ENCODE measurements around the gene BOK. TPM values are rescaled to one million over a fixed set of nuclear protein-coding genes. Genes with fewer than 3 reads are reported as not detected.
"Not testable (repeated sequence)": the region's sequence is repeated elsewhere in the genome, so short reads cannot be mapped to it uniquely, and the experiment has no call there.

The BOK gene
- total and polyA plus RNA-seq, 9 of the 15 experiments (the other 6 are each of a cell fraction or from before 2014, with no cell fraction given): 0.03 to 3.3 (median 2.0) TPM; not detected in 1

DNA sequence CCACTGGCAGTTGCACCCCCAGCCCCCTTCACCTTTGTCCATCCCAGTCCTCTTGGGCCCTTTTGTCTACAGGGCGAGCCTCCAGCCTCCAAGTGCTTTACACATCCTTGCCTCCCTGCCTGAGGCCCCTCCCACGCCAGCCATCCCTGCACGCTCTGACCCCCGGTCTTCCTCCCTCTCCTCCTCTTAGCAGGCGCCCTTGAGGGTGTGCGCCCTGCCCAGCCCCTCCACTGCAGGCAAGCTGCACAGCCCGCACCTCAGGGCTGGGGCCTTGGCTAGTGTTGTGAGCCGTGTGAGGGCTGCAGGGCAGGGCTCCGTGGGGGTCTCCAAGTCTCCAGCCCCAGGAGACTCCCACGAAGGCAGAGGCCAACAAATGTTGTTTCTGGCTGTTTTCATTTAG is 6.9 kb downstream of the BOK start (continued):
- TF ChIP-seq MTA3 (IDR thresholded peaks at IDR 0.05; ENCODE audit: borderline replicate concordance): no peak
- TF ChIP-seq ELF1 (tag; IDR thresholded peaks at IDR 0.05): no peak
- no peak for TF ChIP-seq TAF9B (IDR thresholded peaks at IDR 0.05; ENCODE audit: partially characterized antibody)

DNA sequence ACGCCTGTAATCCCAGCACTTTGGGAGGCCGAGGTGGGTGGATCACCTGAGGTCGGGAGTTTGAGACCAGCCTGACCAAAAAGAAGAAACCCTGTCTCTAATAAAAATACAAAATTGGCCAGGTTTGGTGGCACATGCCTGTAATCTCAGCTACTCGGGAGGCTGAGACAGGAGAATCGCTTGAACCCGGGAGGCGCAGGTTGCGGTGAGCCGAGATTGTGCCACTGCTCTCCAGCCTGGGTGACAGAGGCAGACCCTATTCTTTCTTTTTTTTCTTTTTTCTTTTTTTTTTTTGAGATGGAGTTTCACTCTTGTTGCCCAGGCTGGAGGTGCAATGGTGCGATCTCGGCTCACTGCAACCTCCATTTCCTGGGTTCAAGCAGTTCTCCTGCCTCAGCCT is 7.5 kb downstream of the BOK start:
- DNase-seq (ENCODE audit: extremely low read depth in 1 of 4, low spot score in 3 of 4); H4K20me1 ChIP-seq (replicated peaks; ENCODE audit: control insufficient read depth, insufficient read depth, low read length); H2AFZ ChIP-seq (ENCODE audit: low read depth, low read length); H3K9me3 ChIP-seq (replicated peaks; ENCODE audit: control insufficient read depth, insufficient read depth, low read depth, low read length); H3K27ac ChIP-seq (ENCODE audit: extremely low read depth, low read depth, low read length); H3K4me3 ChIP-seq; H3K9me1 ChIP-seq (ENCODE audit: control insufficient read depth, insufficient read depth, low read length); BruUV-seq (replicated peaks); H3K9ac ChIP-seq (ENCODE audit: insufficient read depth in 1 of 2, low read depth in 2 of 2, low read length in 2 of 2); ATAC-seq; FAIRE-seq; intact Hi-C loops (cut with micrococcal nuclease); H3K4me2 ChIP-seq (ENCODE audit: insufficient read depth, low read length); H3K27me3 ChIP-seq (ENCODE audit: control insufficient read depth in 2 of 2, insufficient read depth in 2 of 2, low read length in 2 of 2); H3K36me3 ChIP-seq (ENCODE audit: control insufficient read depth, insufficient read depth, low read length); H3K79me2 ChIP-seq (ENCODE audit: control insufficient read depth, insufficient read depth, low read length); CTCF ChIA-PET (ENCODE audit: low intra/inter-chr PET ratio); in situ Hi-C loops (cut with MboI): not testable (repeated sequence)
- POLR2A ChIA-PET: interaction anchor here (1.0 kb wide), 1 partner anchor 15 kb away, joined by 3 read pairs; no protein-coding TSS in a partner anchor
- peaks cover 0 to 49% of the 10 kb centered on the region in 2 experiments; a peak in 2 of 5 replicates for H3K4me1 ChIP-seq (replicated peaks in 1 of 2; ENCODE audit: control insufficient read depth in 2 of 2, insufficient read depth in 2 of 2, low read length in 2 of 2)
- 46% methylated on average over 5 of the region's 11 CpGs for WGBS (ENCODE audit: insufficient coverage, low coverage, missing lambda C conversion rate)

DNA sequence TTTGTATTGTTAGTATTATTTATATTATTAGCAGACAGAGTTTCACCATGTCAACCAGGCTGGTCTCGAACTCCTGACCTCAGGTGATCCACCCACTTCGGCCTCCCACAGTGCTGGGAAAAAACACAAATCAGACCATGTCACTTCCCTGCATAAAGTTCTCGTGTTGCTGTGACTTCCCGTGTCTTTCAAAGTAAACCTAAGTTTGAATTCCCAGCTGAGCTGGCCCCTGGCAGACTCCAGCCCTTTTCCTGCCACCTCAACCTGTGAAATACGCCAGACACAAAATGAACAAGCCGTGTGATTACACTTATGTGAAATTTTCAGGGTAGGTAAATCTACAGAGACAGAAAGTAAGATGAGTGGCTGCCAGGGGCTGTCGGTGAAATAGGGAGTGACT is 7.9 kb downstream of the BOK start:
- H3K9me3 ChIP-seq (replicated peaks; ENCODE audit: control insufficient read depth, insufficient read depth, low read depth, low read length): no peaks in the 10 kb centered on the region
- ATAC-seq (no peak), DNase-seq (ENCODE audit: extremely low read depth in 1 of 4, low spot score in 3 of 4) (no peak), FAIRE-seq (no peak)
- no peak overlapping the region for H3K27ac ChIP-seq (ENCODE audit: extremely low read depth, low read depth, low read length)
- in situ Hi-C loops (cut with MboI): no loop called here
- no TSS peak for BruUV-seq (replicated peaks)
- H3K27me3 ChIP-seq (ENCODE audit: control insufficient read depth in 2 of 2, insufficient read depth in 2 of 2, low read length in 2 of 2): no peaks in the 10 kb centered on the region
- no peak overlapping the region for H3K4me2 ChIP-seq (ENCODE audit: insufficient read depth, low read length)
- WGBS (ENCODE audit: insufficient coverage, low coverage, missing lambda C conversion rate): 19% methylated on average over 6 of the region's 7 CpGs
- no peaks in the 10 kb centered on the region for H3K36me3 ChIP-seq (ENCODE audit: control insufficient read depth, insufficient read depth, low read length)
- H3K9ac ChIP-seq (ENCODE audit: insufficient read depth in 1 of 2, low read depth in 2 of 2, low read length in 2 of 2): no peak overlapping the region
- no peak overlapping the region for H2AFZ ChIP-seq (ENCODE audit: low read depth, low read length)
- H4K20me1 ChIP-seq (replicated peaks; ENCODE audit: control insufficient read depth, insufficient read depth, low read length): no peaks in the 10 kb centered on the region
- ChIA-PET POLR2A (interaction anchor here (1.0 kb wide), 1 partner anchor 15 kb away, joined by 3 read pairs; no protein-coding TSS in a partner anchor), CTCF (ENCODE audit: low intra/inter-chr PET ratio) (no interaction called here)
- no peaks in the 10 kb centered on the region for H3K79me2 ChIP-seq (ENCODE audit: control insufficient read depth, insufficient read depth, low read length)
- intact Hi-C loops (cut with micrococcal nuclease): no loop called here
- peaks cover 0 to 51% of the 10 kb centered on the region in 2 experiments; a peak in 2 of 5 replicates for H3K4me1 ChIP-seq (replicated peaks in 1 of 2; ENCODE audit: control insufficient read depth in 2 of 2, insufficient read depth in 2 of 2, low read length in 2 of 2)
- H3K9me1 ChIP-seq (ENCODE audit: control insufficient read depth, insufficient read depth, low read length): no peaks in the 10 kb centered on the region
- no peak overlapping the region for H3K4me3 ChIP-seq
- TF ChIP-seq, protein P1, sequence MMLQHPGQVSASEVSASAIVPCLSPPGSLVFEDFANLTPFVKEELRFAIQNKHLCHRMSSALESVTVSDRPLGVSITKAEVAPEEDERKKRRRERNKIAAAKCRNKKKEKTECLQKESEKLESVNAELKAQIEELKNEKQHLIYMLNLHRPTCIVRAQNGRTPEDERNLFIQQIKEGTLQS (IDR thresholded peaks at IDR 0.05): no peak
- TF ChIP-seq, protein P1 (CRISPR knock-in tag; conservative IDR thresholded peaks at IDR 0.05): no peak
- TF ChIP-seq RBBP5 (IDR thresholded peaks at IDR 0.05; ENCODE audit: borderline replicate concordance, insufficient read depth, low read length, poor library complexity, severe bottlenecking): no peak
- no peak for TF ChIP-seq EGR1 (conservative IDR thresholded peaks at IDR 0.05)
- TF ChIP-seq, protein P2, sequence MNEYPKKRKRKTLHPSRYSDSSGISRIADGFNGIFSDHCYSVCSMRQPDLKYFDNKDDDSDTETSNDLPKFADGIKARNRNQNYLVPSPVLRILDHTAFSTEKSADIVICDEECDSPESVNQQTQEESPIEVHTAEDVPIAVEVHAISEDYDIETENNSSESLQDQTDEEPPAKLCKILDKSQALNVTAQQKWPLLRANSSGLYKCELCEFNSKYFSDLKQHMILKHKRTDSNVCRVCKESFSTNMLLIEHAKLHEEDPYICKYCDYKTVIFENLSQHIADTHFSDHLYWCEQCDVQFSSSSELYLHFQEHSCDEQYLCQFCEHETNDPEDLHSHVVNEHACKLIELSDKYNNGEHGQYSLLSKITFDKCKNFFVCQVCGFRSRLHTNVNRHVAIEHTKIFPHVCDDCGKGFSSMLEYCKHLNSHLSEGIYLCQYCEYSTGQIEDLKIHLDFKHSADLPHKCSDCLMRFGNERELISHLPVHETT (CRISPR knock-in tag; conservative IDR thresholded peaks at IDR 0.05 in 1 of 2, IDR thresholded peaks at IDR 0.05 in 1 of 2): no peak
- TF ChIP-seq BRCA1 (IDR thresholded peaks at IDR 0.05): no peak
- TF ChIP-seq BRCA1 (CRISPR knock-in tag; IDR thresholded peaks at IDR 0.05): no peak
- no peak for TF ChIP-seq RBM17 (IDR thresholded peaks at IDR 0.05; ENCODE audit: borderline replicate concordance, low read depth, low read length)
- TF ChIP-seq SETDB1 (IDR thresholded peaks at IDR 0.05; ENCODE audit: low read length): no peak
- no peak for TF ChIP-seq SREBF1 (IDR thresholded peaks at IDR 0.05; ENCODE audit: borderline replicate concordance, low read depth, low read length)

Data from K562 (cell line).